GM19035 (cell line): Measurements from ENCODE around the gene PLAC9.
A peak's percentile ranks its signal among the peaks of the same experiment; 100 is the strongest.
"Not testable (repeated sequence)": the region's sequence is repeated elsewhere in the genome, so short reads cannot be mapped to it uniquely, and the experiment has no call there.

Source experiments
- ATAC-seq: cut with Tn5 transposase; IDR thresholded peaks from one replicate; pipeline ENCODE4 v1.9.1; 2021; ENCODE audit not compliant: unreplicated experiment

Gene PLAC9

GRCh38 chr10:80132299-80133139 is at the start of gene PLAC9:
Gene PLAC9, plus strand, starts transcription at chr10:80132730. Its CDS starts 33 bp downstream, at chr10:80132763.
- ATAC-seq = no peak

- ATAC-seq = no peak
Measured at GRCh38 chr10:80090121-80090520, 42.4 kb upstream of the PLAC9 start.

- ATAC-seq = no peak
Measured at GRCh38 chr10:80094231-80094630, 38.3 kb upstream of the PLAC9 start.

GRCh38 chr10:80098272-80098671 is 34.3 kb upstream of the PLAC9 start:
- ATAC-seq = not testable (repeated sequence)

- ATAC-seq = not testable (repeated sequence)
Measured at GRCh38 chr10:80099295-80099694, 33.2 kb upstream of the PLAC9 start.

GRCh38 chr10:80100116-80100515 is 32.4 kb upstream of the PLAC9 start:
- ATAC-seq = no peak

- ATAC-seq = no peak
Measured at GRCh38 chr10:80100861-80101695, 31.5 kb upstream of the PLAC9 start.

- peak; percentile 82 for ATAC-seq
Measured at GRCh38 chr10:80104066-80104926, 28.2 kb upstream of the PLAC9 start.

- ATAC-seq = no peak
Measured at GRCh38 chr10:80108576-80109239, 23.8 kb upstream of the PLAC9 start.

- no peak for ATAC-seq
Measured at GRCh38 chr10:80110986-80111385, 21.5 kb upstream of the PLAC9 start.

GRCh38 chr10:80118669-80119068 is 13.9 kb upstream of the PLAC9 start:
- no peak for ATAC-seq

- ATAC-seq = no peak
Measured at GRCh38 chr10:80122110-80122710, 10.3 kb upstream of the PLAC9 start.

- ATAC-seq = no peak
Measured at GRCh38 chr10:80122746-80123145, 9.8 kb upstream of the PLAC9 start.

GRCh38 chr10:80126876-80127275 is 5.7 kb upstream of the PLAC9 start:
- ATAC-seq = no peak

GRCh38 chr10:80131499-80131901 is 1.0 kb upstream of the PLAC9 start:
- no peak for ATAC-seq

- no peak for ATAC-seq
Measured at GRCh38 chr10:80133206-80133605, 676 bp downstream of the PLAC9 start.

GRCh38 chr10:80133687-80134086 is 1.2 kb downstream of the PLAC9 start:
- ATAC-seq = not testable (repeated sequence)

GRCh38 chr10:80136134-80136571 is 3.6 kb downstream of the PLAC9 start:
- no peak for ATAC-seq

GRCh38 chr10:80137031-80137862 is 4.7 kb downstream of the PLAC9 start:
- ATAC-seq = no peak
